ENCODE measurements around the gene SLC39A10.
"Not testable (repeated sequence)": the region's sequence is repeated elsewhere in the genome, so short reads cannot be mapped to it uniquely, and the experiment has no call there.

Gene SLC39A10

GRCh38 chr2:195662138-195662537 lies 5.1 kb downstream of the SLC39A10 start:
- Histone ChIP-seq H3K9ac (ENCODE audit: low read length) (no peak overlapping the region), H3K27me3 (ENCODE audit: control insufficient read depth in 1 of 2, insufficient read depth in 2 of 2, low read length in 2 of 2) (no peaks in the 10 kb centered on the region), H3K36me3 (ENCODE audit: insufficient read depth, low read length) (no peaks in the 10 kb centered on the region), H3K9me3 (ENCODE audit: low read length) (no peaks in the 10 kb centered on the region), H3K4me1 (ENCODE audit: insufficient read depth, low read length) (peaks cover 14% of the 10 kb centered on the region), H3K27ac (ENCODE audit: low read depth, low read length) (no peak overlapping the region), H3K4me3 (ENCODE audit: low read depth in 1 of 2, low read length in 2 of 2) (no peak overlapping the region)

GRCh38 chr2:195663007-195663406 lies 6.0 kb downstream of the SLC39A10 start:
- H3K9me3 ChIP-seq (ENCODE audit: low read length): no peaks in the 10 kb centered on the region
- H3K27ac ChIP-seq (ENCODE audit: low read depth, low read length): no peak overlapping the region
- peaks cover 14% of the 10 kb centered on the region for H3K4me1 ChIP-seq (ENCODE audit: insufficient read depth, low read length)
- no peaks in the 10 kb centered on the region for H3K36me3 ChIP-seq (ENCODE audit: insufficient read depth, low read length)
- no peaks in the 10 kb centered on the region for H3K27me3 ChIP-seq (ENCODE audit: control insufficient read depth in 1 of 2, insufficient read depth in 2 of 2, low read length in 2 of 2)
- no peak overlapping the region for H3K4me3 ChIP-seq (ENCODE audit: low read depth in 1 of 2, low read length in 2 of 2)
- no peak overlapping the region for H3K9ac ChIP-seq (ENCODE audit: low read length)

GRCh38 chr2:195664528-195664927 lies 7.5 kb downstream of the SLC39A10 start:
- Histone ChIP-seq H3K9me3 (ENCODE audit: low read length) (no peaks in the 10 kb centered on the region), H3K4me1 (ENCODE audit: insufficient read depth, low read length) (peaks cover 2% of the 10 kb centered on the region), H3K4me3 (ENCODE audit: low read depth in 1 of 2, low read length in 2 of 2) (no peak overlapping the region), H3K27me3 (ENCODE audit: control insufficient read depth in 1 of 2, insufficient read depth in 2 of 2, low read length in 2 of 2) (no peaks in the 10 kb centered on the region), H3K27ac (ENCODE audit: low read depth, low read length) (no peak overlapping the region), H3K36me3 (ENCODE audit: insufficient read depth, low read length) (no peaks in the 10 kb centered on the region), H3K9ac (ENCODE audit: low read length) (no peak overlapping the region)

- H3K9me3 ChIP-seq (ENCODE audit: low read length); H3K9ac ChIP-seq (ENCODE audit: low read length); H3K27me3 ChIP-seq (ENCODE audit: control insufficient read depth in 1 of 2, insufficient read depth in 2 of 2, low read length in 2 of 2); H3K4me3 ChIP-seq (ENCODE audit: low read depth in 1 of 2, low read length in 2 of 2); H3K27ac ChIP-seq (ENCODE audit: low read depth, low read length); H3K36me3 ChIP-seq (ENCODE audit: insufficient read depth, low read length); H3K4me1 ChIP-seq (ENCODE audit: insufficient read depth, low read length): not testable (repeated sequence)
Measured at GRCh38 chr2:195665153-195665552, 8.1 kb downstream of the SLC39A10 start.

- H3K4me1 ChIP-seq (ENCODE audit: insufficient read depth, low read length): no peaks in the 10 kb centered on the region
- H3K4me3 ChIP-seq (ENCODE audit: low read depth in 1 of 2, low read length in 2 of 2): no peak overlapping the region
- H3K9ac ChIP-seq (ENCODE audit: low read length): no peak overlapping the region
- no peaks in the 10 kb centered on the region for H3K9me3 ChIP-seq (ENCODE audit: low read length)
- no peaks in the 10 kb centered on the region for H3K36me3 ChIP-seq (ENCODE audit: insufficient read depth, low read length)
- H3K27ac ChIP-seq (ENCODE audit: low read depth, low read length): no peak overlapping the region
- no peaks in the 10 kb centered on the region for H3K27me3 ChIP-seq (ENCODE audit: control insufficient read depth in 1 of 2, insufficient read depth in 2 of 2, low read length in 2 of 2)
Measured at GRCh38 chr2:195666113-195666712, 9.2 kb downstream of the SLC39A10 start.

GRCh38 chr2:195667974-195668373 lies 10.9 kb downstream of the SLC39A10 start:
- H3K36me3 ChIP-seq (ENCODE audit: insufficient read depth, low read length): no peaks in the 10 kb centered on the region
- no peaks in the 10 kb centered on the region for H3K4me1 ChIP-seq (ENCODE audit: insufficient read depth, low read length)
- no peaks in the 10 kb centered on the region for H3K27me3 ChIP-seq (ENCODE audit: control insufficient read depth in 1 of 2, insufficient read depth in 2 of 2, low read length in 2 of 2)
- H3K9ac ChIP-seq (ENCODE audit: low read length): no peak overlapping the region
- H3K27ac ChIP-seq (ENCODE audit: low read depth, low read length): no peak overlapping the region
- no peak overlapping the region for H3K4me3 ChIP-seq (ENCODE audit: low read depth in 1 of 2, low read length in 2 of 2)
- H3K9me3 ChIP-seq (ENCODE audit: low read length): no peaks in the 10 kb centered on the region

- H3K4me3 ChIP-seq (ENCODE audit: low read depth in 1 of 2, low read length in 2 of 2): no peak overlapping the region
- no peaks in the 10 kb centered on the region for H3K4me1 ChIP-seq (ENCODE audit: insufficient read depth, low read length)
- no peak overlapping the region for H3K27ac ChIP-seq (ENCODE audit: low read depth, low read length)
- no peaks in the 10 kb centered on the region for H3K9me3 ChIP-seq (ENCODE audit: low read length)
- H3K27me3 ChIP-seq (ENCODE audit: control insufficient read depth in 1 of 2, insufficient read depth in 2 of 2, low read length in 2 of 2): no peaks in the 10 kb centered on the region
- H3K36me3 ChIP-seq (ENCODE audit: insufficient read depth, low read length): no peaks in the 10 kb centered on the region
- no peak overlapping the region for H3K9ac ChIP-seq (ENCODE audit: low read length)
Measured at GRCh38 chr2:195670191-195670590, 13.2 kb downstream of the SLC39A10 start.

GRCh38 chr2:195671563-195671962 lies 14.5 kb downstream of the SLC39A10 start:
- H3K27me3 ChIP-seq (ENCODE audit: control insufficient read depth in 1 of 2, insufficient read depth in 2 of 2, low read length in 2 of 2): no peaks in the 10 kb centered on the region
- H3K27ac ChIP-seq (ENCODE audit: low read depth, low read length): no peak overlapping the region
- H3K9ac ChIP-seq (ENCODE audit: low read length): no peak overlapping the region
- no peaks in the 10 kb centered on the region for H3K4me1 ChIP-seq (ENCODE audit: insufficient read depth, low read length)
- no peak overlapping the region for H3K4me3 ChIP-seq (ENCODE audit: low read depth in 1 of 2, low read length in 2 of 2)
- no peaks in the 10 kb centered on the region for H3K9me3 ChIP-seq (ENCODE audit: low read length)
- H3K36me3 ChIP-seq (ENCODE audit: insufficient read depth, low read length): no peaks in the 10 kb centered on the region

- no peak overlapping the region for H3K4me3 ChIP-seq (ENCODE audit: low read depth in 1 of 2, low read length in 2 of 2)
- H3K9me3 ChIP-seq (ENCODE audit: low read length): no peaks in the 10 kb centered on the region
- H3K36me3 ChIP-seq (ENCODE audit: insufficient read depth, low read length): no peaks in the 10 kb centered on the region
- H3K27me3 ChIP-seq (ENCODE audit: control insufficient read depth in 1 of 2, insufficient read depth in 2 of 2, low read length in 2 of 2): no peaks in the 10 kb centered on the region
- no peak overlapping the region for H3K9ac ChIP-seq (ENCODE audit: low read length)
- H3K4me1 ChIP-seq (ENCODE audit: insufficient read depth, low read length): no peaks in the 10 kb centered on the region
- H3K27ac ChIP-seq (ENCODE audit: low read depth, low read length): no peak overlapping the region
Measured at GRCh38 chr2:195672674-195673073, 15.6 kb downstream of the SLC39A10 start.

- no peaks in the 10 kb centered on the region for H3K9me3 ChIP-seq (ENCODE audit: low read length)
- H3K27ac ChIP-seq (ENCODE audit: low read depth, low read length): no peak overlapping the region
- no peaks in the 10 kb centered on the region for H3K36me3 ChIP-seq (ENCODE audit: insufficient read depth, low read length)
- H3K4me3 ChIP-seq (ENCODE audit: low read depth in 1 of 2, low read length in 2 of 2): no peak overlapping the region
- H3K4me1 ChIP-seq (ENCODE audit: insufficient read depth, low read length): no peaks in the 10 kb centered on the region
- no peak overlapping the region for H3K9ac ChIP-seq (ENCODE audit: low read length)
- H3K27me3 ChIP-seq (ENCODE audit: control insufficient read depth in 1 of 2, insufficient read depth in 2 of 2, low read length in 2 of 2): no peaks in the 10 kb centered on the region
Measured at GRCh38 chr2:195674491-195675221, 17.6 kb downstream of the SLC39A10 start.

- Histone ChIP-seq H3K9ac (ENCODE audit: low read length) (no peak overlapping the region), H3K27ac (ENCODE audit: low read depth, low read length) (no peak overlapping the region), H3K4me3 (ENCODE audit: low read depth in 1 of 2, low read length in 2 of 2) (no peak overlapping the region), H3K4me1 (ENCODE audit: insufficient read depth, low read length) (no peaks in the 10 kb centered on the region), H3K36me3 (ENCODE audit: insufficient read depth, low read length) (peaks cover 5% of the 10 kb centered on the region), H3K9me3 (ENCODE audit: low read length) (no peaks in the 10 kb centered on the region), H3K27me3 (ENCODE audit: control insufficient read depth in 1 of 2, insufficient read depth in 2 of 2, low read length in 2 of 2) (no peaks in the 10 kb centered on the region)
Measured at GRCh38 chr2:195675783-195676427, 18.9 kb downstream of the SLC39A10 start.

Data from muscle layer of colon (tissue), 2 donors.